GM18519 (cell line): ENCODE measurements around the gene ALPI.
"Not testable (repeated sequence)": the region's sequence is repeated elsewhere in the genome, so short reads cannot be mapped to it uniquely, and the experiment has no call there.

Experiments
- ATAC-seq: cut with Tn5 transposase; IDR thresholded peaks from one replicate; pipeline ENCODE4 v1.9.1; 2021; ENCODE audit warnings: mild to moderate bottlenecking, moderate library complexity; ENCODE audit not compliant: unreplicated experiment, low FRiP score

The ALPI gene

GRCh38 chr2:232441147-232441651 is 14.8 kb upstream of the ALPI start:
- ATAC-seq = no peak

GRCh38 chr2:232441922-232442321 is 14.0 kb upstream of the ALPI start:
- ATAC-seq = not testable (repeated sequence)

GRCh38 chr2:232442431-232442830 is 13.5 kb upstream of the ALPI start:
- not testable (repeated sequence) for ATAC-seq

GRCh38 chr2:232443047-232443446 is 12.9 kb upstream of the ALPI start:
- not testable (repeated sequence) for ATAC-seq

DNA sequence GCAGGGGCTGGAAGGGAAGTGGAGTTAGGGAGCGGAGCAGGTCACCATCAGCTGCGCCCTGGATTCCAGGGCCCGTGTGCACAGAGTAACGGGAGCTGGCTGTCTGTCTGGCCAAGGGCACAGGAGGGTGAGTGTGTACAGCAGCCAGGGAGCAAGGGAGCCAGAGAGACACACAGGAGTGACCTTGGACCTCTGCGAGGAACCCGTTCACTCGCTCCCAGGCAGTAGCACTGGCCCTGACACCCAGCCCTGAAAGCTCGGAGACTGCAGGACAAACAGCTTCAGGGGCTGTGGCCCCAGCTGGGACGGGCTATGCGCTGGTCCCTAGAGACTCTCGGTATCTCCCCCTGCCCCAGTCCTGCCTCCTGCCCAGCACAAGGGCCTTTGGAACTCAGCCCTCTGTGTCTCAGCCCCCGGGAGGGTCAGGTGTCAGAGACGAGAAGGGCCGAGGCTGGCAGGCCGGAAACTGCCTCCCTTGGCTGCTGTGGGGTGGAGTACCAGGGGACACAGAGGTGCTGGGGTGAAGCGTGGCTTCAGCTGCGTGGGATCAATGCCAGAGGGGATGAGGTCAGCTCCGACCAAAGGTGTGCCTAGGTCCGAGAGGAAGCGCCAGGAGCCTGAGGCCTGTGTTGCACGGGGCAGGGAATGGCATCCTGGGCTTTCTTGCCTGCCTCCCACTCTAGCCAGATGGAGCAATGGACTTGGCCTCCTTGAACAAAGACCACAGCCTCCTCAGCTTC is 12.1 kb upstream of the ALPI start:
- not testable (repeated sequence) for ATAC-seq

DNA sequence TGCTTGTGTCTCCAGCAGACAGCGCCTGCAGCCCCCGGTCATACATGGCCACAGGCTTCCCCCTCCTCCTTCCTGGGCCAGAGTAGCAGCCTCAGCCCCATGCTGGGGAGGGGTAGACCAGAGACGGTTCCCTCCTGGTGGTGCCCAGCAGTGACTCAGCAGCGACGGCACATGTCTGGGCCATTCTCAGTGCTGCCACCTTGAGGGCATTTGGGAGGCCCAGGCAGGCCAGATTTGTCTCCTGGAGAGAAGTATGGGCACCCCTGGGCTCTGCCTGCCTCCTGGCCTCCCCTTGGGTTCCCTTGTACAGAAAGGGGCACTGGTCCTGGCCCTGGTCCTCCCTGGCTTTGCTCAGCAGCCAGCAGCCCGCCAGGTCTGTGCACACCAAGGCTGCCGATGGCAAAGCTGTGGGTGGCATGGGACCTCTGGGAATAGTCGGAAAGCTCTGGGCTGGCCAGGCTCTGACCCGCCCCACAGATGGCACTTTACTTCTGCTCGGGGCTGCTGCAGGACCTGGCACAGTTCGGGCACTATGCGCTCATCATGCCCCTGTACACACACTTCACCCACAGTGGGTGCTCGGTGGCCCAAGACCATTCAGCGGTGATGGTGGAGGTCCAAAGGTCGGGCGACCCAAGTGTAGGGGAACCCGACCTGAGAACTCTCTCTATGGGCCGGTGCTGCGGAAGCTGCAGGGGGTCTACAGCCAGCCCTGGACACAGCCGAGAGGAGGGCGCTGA is 11.4 kb upstream of the ALPI start:
- ATAC-seq = no peak

DNA sequence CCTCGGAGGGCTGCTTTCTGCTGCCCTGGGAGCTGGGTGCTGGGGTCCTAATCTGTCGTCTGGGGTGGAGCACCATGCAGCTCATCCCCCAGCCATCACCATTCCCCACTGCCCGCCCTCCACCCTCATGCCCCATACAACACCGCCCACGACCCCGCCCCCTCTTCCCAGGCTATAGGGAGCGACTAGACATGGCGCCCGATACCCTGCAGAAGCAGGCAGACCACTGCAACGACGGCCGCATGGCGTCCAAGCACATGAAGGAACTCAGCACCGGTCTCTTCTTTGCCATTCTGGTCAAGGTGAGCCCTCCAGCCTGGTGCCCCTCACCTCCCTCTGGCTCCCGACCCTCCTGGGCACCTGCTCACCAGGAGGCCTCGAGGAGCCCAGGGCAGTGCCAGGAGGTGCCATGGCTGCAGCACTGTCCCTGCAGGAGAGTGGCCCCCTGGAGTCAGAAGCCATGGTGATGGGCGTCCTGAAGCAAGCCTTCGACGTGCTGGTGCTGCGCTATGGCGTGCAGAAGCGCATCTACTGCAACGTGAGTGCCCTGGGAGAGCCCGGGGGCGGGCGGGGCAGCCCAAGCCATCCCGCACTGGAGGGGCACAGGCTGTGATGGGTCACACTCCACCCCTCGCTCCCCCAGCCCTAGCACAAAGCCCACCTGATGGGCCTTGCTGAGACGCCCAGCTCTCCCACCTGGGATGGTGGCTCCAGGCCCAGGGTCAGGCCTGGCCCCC is 10.6 kb upstream of the ALPI start:
- not testable (repeated sequence) for ATAC-seq

DNA sequence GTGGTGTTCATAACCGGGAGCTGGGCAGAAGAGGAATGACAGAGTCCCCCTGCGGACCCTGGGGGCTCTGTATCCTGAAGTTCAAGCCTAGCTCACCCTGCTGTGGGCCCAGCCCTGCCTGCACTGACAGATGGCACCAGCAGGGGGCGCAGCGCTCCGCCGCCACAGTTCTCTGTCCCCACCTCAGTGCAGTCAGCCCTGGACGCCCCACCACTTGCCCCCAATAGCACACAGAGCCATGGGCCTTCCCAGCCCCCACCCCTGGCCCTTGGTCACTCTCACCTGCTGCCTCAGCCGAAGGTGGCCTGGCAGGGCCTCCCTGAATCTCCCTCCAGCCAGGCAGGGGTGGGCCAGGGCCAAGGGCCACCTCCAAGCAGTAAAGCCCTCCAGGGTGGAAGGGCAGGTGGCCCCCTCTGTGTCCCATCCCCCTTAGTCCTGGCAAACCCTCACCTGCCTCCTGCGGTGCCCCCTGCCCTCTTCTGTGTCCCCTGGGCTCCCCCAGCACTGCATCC is 9.6 kb upstream of the ALPI start:
- not testable (repeated sequence) for ATAC-seq

DNA sequence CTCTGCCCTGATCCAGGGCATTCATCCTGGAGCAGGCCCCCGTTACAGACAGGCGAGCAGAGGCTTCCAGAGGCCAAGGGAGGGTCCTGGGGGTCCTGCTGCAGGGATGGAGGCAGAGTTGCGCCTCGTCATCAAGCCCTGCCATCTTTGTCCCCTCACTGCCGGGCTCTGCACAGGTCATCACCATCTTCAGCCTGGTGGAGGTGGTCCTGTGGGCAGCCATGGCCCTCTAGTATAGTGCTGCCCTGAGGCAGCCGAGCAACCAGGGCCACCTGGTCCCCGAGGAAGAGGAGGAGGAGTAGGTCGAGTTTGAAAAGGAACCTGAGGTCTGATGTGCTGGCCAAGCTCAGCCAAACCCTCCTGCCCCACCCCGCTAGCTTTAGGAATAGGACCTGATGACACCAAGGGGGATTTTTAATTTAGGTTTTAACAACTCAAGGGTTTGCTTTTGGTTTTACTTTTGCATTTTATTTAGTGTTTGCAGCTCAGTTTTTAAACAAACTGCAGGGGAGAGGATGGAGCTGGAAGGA is 8.8 kb upstream of the ALPI start:
- ATAC-seq = no peak

GRCh38 chr2:232447638-232448303 is 8.2 kb upstream of the ALPI start:
- no peak for ATAC-seq

DNA sequence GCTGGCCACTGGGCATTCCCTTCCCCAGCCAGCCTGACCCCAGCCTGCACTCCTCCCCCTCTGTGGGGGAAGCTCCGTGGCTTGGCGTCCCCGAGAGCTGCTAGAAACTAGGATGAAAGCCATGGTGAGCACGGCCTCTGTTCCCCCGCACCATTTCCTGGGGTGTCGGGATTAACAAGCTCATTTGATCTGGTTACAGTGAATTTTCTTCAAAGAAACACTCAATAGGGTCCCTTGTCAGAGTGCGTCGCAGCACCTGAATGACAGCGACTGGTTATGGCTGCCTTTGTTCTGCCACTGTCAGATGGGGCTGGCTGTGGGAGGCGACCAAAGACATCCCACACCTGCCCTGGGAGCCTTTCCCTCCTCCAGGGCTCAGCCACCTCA is 7.7 kb upstream of the ALPI start:
- ATAC-seq = no peak

GRCh38 chr2:232449964-232450363 is 6.0 kb upstream of the ALPI start:
- ATAC-seq = no peak

- not testable (repeated sequence) for ATAC-seq
Measured at GRCh38 chr2:232451645-232452044, 4.3 kb upstream of the ALPI start.

DNA sequence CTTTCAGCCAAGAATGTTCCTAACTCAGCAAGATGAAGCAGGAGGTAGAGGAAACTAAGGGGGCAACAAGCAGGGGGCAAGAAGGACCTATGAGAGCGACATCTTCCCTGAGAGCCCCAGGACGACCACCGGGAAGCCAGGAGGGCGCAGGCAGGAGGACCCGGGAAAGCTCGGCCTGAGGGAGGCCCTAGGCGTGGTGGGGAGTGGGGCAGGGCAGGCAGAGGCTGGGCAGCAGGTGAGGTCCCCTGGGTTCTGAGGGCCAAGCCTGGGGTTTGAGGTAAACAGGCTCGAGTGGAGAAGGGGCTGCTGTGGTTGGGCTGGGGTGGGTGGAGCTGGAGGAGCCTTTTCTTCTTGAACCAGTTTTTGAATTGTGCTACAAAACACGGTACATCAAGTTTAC is 1.3 kb upstream of the ALPI start:
- no peak for ATAC-seq

DNA sequence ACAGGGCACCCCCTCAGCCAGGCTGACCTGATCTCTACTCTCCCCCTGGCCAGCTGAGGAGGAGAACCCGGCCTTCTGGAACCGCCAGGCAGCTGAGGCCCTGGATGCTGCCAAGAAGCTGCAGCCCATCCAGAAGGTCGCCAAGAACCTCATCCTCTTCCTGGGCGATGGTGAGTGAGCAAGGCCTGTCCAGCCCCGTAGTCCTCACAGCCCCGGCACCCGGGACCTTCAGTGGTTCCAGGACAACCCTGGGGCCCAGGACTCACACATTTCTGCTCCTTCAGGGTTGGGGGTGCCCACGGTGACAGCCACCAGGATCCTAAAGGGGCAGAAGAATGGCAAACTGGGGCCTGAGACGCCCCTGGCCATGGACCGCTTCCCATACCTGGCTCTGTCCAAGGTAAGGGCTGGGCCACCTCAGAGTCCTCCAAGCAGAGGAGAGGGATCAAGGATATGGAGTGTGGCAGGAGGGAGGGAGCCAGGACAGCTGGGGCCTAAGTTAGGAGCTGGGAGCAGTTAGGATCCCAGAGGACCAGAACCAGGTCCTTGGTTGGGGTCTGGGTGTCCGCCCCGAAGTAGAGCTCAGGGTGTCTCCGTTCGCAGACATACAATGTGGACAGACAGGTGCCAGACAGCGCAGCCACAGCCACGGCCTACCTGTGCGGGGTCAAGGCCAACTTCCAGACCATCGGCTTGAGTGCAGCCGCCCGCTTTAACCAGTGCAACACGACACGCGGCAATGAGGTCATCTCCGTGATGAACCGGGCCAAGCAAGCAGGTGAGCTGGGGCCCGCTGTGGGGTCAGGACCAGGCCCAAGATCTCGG is 555 bp downstream of the ALPI start:
- ATAC-seq = no peak

DNA sequence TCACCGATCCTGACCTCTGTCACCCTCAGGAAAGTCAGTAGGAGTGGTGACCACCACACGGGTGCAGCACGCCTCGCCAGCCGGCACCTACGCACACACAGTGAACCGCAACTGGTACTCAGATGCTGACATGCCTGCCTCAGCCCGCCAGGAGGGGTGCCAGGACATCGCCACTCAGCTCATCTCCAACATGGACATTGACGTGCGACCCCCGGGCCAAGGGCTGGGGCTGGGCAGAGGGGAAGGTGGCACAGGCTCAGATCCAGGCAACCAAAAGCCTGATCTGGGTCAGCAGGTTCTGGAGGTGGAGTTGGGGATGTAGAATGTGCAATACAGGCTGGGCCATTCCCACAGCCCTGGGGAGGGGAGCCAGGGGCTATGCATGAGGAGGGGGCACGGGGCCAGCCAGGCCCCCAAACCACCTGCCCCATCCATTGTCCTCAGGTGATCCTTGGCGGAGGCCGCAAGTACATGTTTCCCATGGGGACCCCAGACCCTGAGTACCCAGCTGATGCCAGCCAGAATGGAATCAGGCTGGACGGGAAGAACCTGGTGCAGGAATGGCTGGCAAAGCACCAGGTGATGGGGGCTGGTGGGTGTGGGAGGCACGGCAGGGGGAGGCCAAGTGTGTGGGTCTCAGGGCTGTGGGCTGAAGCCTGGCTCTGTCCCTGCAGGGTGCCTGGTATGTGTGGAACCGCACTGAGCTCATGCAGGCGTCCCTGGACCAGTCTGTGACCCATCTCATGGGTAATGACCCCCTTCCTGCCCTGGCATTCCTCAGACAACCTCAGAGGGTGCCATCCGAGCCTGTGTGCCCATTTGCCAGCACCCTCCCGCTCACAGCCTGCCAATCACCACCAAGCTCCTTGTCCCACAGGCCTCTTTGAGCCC is 1.4 kb downstream of the ALPI start:
- ATAC-seq = no peak

- no peak for ATAC-seq
Measured at GRCh38 chr2:232458051-232458660, 2.2 kb downstream of the ALPI start.
